ENCODE results near the gene XXYLT1.

XXYLT1 gene

GRCh38 chr3:195020921-195021320 lies 250.0 kb downstream of the XXYLT1 start:
- no peak for TF ChIP-seq TCF4 (CRISPR knock-in tag; IDR thresholded peaks at IDR 0.05; ENCODE audit: borderline replicate concordance)
- TF ChIP-seq ARNTL (CRISPR knock-in tag; IDR thresholded peaks at IDR 0.05; ENCODE audit: borderline replicate concordance, low read depth), result no peak
- TF ChIP-seq, protein P1, sequence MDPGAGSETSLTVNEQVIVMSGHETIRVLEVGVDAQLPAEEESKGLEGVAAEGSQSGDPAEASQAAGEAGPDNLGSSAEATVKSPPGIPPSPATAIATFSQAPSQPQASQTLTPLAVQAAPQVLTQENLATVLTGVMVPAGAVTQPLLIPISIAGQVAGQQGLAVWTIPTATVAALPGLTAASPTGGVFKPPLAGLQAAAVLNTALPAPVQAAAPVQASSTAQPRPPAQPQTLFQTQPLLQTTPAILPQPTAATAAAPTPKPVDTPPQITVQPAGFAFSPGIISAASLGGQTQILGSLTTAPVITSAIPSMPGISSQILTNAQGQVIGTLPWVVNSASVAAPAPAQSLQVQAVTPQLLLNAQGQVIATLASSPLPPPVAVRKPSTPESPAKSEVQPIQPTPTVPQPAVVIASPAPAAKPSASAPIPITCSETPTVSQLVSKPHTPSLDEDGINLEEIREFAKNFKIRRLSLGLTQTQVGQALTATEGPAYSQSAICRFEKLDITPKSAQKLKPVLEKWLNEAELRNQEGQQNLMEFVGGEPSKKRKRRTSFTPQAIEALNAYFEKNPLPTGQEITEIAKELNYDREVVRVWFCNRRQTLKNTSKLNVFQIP (CRISPR knock-in tag; IDR thresholded peaks at IDR 0.05; ENCODE audit: borderline replicate concordance, low read depth), result no peak
- no peak for TF ChIP-seq GLIS3 (CRISPR knock-in tag; IDR thresholded peaks at IDR 0.05)
- TF ChIP-seq, protein P2, sequence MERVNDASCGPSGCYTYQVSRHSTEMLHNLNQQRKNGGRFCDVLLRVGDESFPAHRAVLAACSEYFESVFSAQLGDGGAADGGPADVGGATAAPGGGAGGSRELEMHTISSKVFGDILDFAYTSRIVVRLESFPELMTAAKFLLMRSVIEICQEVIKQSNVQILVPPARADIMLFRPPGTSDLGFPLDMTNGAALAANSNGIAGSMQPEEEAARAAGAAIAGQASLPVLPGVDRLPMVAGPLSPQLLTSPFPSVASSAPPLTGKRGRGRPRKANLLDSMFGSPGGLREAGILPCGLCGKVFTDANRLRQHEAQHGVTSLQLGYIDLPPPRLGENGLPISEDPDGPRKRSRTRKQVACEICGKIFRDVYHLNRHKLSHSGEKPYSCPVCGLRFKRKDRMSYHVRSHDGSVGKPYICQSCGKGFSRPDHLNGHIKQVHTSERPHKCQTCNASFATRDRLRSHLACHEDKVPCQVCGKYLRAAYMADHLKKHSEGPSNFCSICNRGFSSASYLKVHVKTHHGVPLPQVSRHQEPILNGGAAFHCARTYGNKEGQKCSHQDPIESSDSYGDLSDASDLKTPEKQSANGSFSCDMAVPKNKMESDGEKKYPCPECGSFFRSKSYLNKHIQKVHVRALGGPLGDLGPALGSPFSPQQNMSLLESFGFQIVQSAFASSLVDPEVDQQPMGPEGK (CRISPR knock-in tag; IDR thresholded peaks at IDR 0.05; ENCODE audit: borderline replicate concordance), result no peak
- TF ChIP-seq TSHZ2 (CRISPR knock-in tag; IDR thresholded peaks at IDR 0.05), result no peak
- TF ChIP-seq CSDC2 (CRISPR knock-in tag; IDR thresholded peaks at IDR 0.05), result no peak
- no peak for TF ChIP-seq CSRNP3 (CRISPR knock-in tag; IDR thresholded peaks at IDR 0.05)
- no peak for TF ChIP-seq ZNF565 (CRISPR knock-in tag; conservative IDR thresholded peaks at IDR 0.05; ENCODE audit: low read depth)
- no peak for TF ChIP-seq ZC3H10 (CRISPR knock-in tag; IDR thresholded peaks at IDR 0.05)
- no peak for TF ChIP-seq BACH2 (CRISPR knock-in tag; IDR thresholded peaks at IDR 0.05; ENCODE audit: borderline replicate concordance)
- no peak for TF ChIP-seq OSR1 (CRISPR knock-in tag; IDR thresholded peaks at IDR 0.05)
- no peak for TF ChIP-seq RARB (CRISPR knock-in tag; IDR thresholded peaks at IDR 0.05)
- ATAC-seq, result no peak

GRCh38 chr3:195020185-195020584 lies 250.8 kb downstream of the XXYLT1 start:
- no peak for ATAC-seq
- TF ChIP-seq ARNTL (CRISPR knock-in tag; IDR thresholded peaks at IDR 0.05; ENCODE audit: borderline replicate concordance, low read depth), result no peak
- TF ChIP-seq ZFP30 (CRISPR knock-in tag; IDR thresholded peaks at IDR 0.05), result no peak
- no peak for TF ChIP-seq OSR1 (CRISPR knock-in tag; IDR thresholded peaks at IDR 0.05)
- TF ChIP-seq TSHZ2 (CRISPR knock-in tag; IDR thresholded peaks at IDR 0.05), result no peak
- TF ChIP-seq, protein P1 (CRISPR knock-in tag; IDR thresholded peaks at IDR 0.05; ENCODE audit: borderline replicate concordance, low read depth), result no peak
- TF ChIP-seq CSRNP3 (CRISPR knock-in tag; IDR thresholded peaks at IDR 0.05), result no peak
- no peak for TF ChIP-seq ZNF565 (CRISPR knock-in tag; conservative IDR thresholded peaks at IDR 0.05; ENCODE audit: low read depth)
- no peak for TF ChIP-seq ZC3H10 (CRISPR knock-in tag; IDR thresholded peaks at IDR 0.05)
- TF ChIP-seq GLIS3 (CRISPR knock-in tag; IDR thresholded peaks at IDR 0.05), result no peak
- TF ChIP-seq PPARA (CRISPR knock-in tag; IDR thresholded peaks at IDR 0.05; ENCODE audit: borderline replicate concordance), result no peak
- no peak for TF ChIP-seq BACH2 (CRISPR knock-in tag; IDR thresholded peaks at IDR 0.05; ENCODE audit: borderline replicate concordance)
- no peak for TF ChIP-seq TCF4 (CRISPR knock-in tag; IDR thresholded peaks at IDR 0.05; ENCODE audit: borderline replicate concordance)
- no peak for TF ChIP-seq SNAI2 (CRISPR knock-in tag; IDR thresholded peaks at IDR 0.05)
- no peak for TF ChIP-seq RARB (CRISPR knock-in tag; IDR thresholded peaks at IDR 0.05)
- no peak for TF ChIP-seq ZNF8 (CRISPR knock-in tag; IDR thresholded peaks at IDR 0.05)
- no peak for TF ChIP-seq ZFP3 (CRISPR knock-in tag; IDR thresholded peaks at IDR 0.05)
- TF ChIP-seq, protein P3, sequence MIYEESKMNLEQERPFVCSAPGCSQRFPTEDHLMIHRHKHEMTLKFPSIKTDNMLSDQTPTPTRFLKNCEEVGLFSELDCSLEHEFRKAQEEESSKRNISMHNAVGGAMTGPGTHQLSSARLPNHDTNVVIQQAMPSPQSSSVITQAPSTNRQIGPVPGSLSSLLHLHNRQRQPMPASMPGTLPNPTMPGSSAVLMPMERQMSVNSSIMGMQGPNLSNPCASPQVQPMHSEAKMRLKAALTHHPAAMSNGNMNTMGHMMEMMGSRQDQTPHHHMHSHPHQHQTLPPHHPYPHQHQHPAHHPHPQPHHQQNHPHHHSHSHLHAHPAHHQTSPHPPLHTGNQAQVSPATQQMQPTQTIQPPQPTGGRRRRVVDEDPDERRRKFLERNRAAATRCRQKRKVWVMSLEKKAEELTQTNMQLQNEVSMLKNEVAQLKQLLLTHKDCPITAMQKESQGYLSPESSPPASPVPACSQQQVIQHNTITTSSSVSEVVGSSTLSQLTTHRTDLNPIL (CRISPR knock-in tag; IDR thresholded peaks at IDR 0.05; ENCODE audit: low read depth), result no peak
- no peak for TF ChIP-seq CSDC2 (CRISPR knock-in tag; IDR thresholded peaks at IDR 0.05)
- no peak for TF ChIP-seq ESRRG (CRISPR knock-in tag; IDR thresholded peaks at IDR 0.05)
- no peak for TF ChIP-seq TOX (CRISPR knock-in tag; IDR thresholded peaks at IDR 0.05; ENCODE audit: borderline replicate concordance)
